ENCODE data around the gene SLC7A7.

- TF ChIP-seq ZNF354C (tag by site-specific recombination; IDR thresholded peaks at IDR 0.05; ENCODE audit: borderline replicate concordance, low read depth): no peak
- TF ChIP-seq, protein P1, sequence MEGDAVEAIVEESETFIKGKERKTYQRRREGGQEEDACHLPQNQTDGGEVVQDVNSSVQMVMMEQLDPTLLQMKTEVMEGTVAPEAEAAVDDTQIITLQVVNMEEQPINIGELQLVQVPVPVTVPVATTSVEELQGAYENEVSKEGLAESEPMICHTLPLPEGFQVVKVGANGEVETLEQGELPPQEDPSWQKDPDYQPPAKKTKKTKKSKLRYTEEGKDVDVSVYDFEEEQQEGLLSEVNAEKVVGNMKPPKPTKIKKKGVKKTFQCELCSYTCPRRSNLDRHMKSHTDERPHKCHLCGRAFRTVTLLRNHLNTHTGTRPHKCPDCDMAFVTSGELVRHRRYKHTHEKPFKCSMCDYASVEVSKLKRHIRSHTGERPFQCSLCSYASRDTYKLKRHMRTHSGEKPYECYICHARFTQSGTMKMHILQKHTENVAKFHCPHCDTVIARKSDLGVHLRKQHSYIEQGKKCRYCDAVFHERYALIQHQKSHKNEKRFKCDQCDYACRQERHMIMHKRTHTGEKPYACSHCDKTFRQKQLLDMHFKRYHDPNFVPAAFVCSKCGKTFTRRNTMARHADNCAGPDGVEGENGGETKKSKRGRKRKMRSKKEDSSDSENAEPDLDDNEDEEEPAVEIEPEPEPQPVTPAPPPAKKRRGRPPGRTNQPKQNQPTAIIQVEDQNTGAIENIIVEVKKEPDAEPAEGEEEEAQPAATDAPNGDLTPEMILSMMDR (tag by site-specific recombination; IDR thresholded peaks at IDR 0.05): no peak
- no peak for TF ChIP-seq PRDM1 (tag by site-specific recombination; IDR thresholded peaks at IDR 0.05)
- no peak for TF ChIP-seq ZFHX2 (tag by site-specific recombination; conservative IDR thresholded peaks at IDR 0.05)
- TF ChIP-seq TCF7L2 (IDR thresholded peaks at IDR 0.05; ENCODE audit: borderline replicate concordance, low read depth, low read length): no peak
These were observed 14.9 kb downstream of the SLC7A7 start for GRCh38 chr14:22800346-22800745.
